ENCODE measurements around the gene ATIC. TPM values are rescaled to one million over a fixed set of nuclear protein-coding genes. Genes with fewer than 3 reads are reported as not detected.

The ATIC gene
- total and polyA plus RNA-seq, 2 donors from 2014 or later: 75.9 to 101 TPM

DNA sequence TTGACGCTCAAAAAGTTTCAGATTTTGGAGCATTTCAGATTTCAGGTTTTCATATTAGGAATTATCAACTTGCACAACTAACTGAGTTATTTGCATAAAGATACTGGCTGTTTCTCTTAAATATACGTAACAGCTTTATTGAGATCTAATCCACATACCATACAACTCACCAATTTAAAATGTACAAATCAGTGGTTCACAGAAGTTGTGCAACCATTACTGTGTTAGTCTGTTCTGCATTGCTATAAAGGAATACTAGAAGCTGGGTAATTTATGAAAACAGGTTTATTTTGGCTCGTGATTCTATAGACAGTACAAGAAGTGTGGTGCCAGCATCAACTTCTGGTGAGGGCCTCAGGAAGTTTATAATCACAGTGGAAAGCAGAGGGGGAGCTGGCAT, 8.2 kb downstream of the ATIC start:
- H3K9ac ChIP-seq (ENCODE audit: low read length in 3 of 3): no peak overlapping the region
- H3K4me1 ChIP-seq (ENCODE audit: control insufficient read depth in 2 of 3, insufficient read depth in 2 of 3, low read depth in 1 of 3, low read length in 3 of 3): peaks cover 0 to 3% (median 0%) of the 10 kb centered on the region in 3 donors
- H3K9me3 ChIP-seq (ENCODE audit: control insufficient read depth in 2 of 3, insufficient read depth in 1 of 3, low read length in 3 of 3): no peaks in the 10 kb centered on the region
- no peak for TF ChIP-seq CTCF (IDR thresholded peaks at IDR 0.05; ENCODE audit: borderline replicate concordance, extremely low read depth, insufficient read depth)
- H3K36me3 ChIP-seq (ENCODE audit: control insufficient read depth in 2 of 3, insufficient read depth in 3 of 3, low read length in 3 of 3): peaks cover 3 to 14% (median 4%) of the 10 kb centered on the region in 3 donors
- FAIRE-seq (no peak), DNase-seq (no peak)
- H3K4me3 ChIP-seq (ENCODE audit: low read length in 3 of 3): no peak overlapping the region
- no peaks in the 10 kb centered on the region for H3K27me3 ChIP-seq (ENCODE audit: control insufficient read depth, insufficient read depth, low read length)
- intact Hi-C loops (cut with DNase I): no loop called here
- H3K27ac ChIP-seq (ENCODE audit: low read depth in 2 of 2, low read length in 2 of 2): no peak overlapping the region

GRCh38 chr2:215320679-215321078, 8.8 kb downstream of the ATIC start:
- peaks cover 3 to 14% (median 4%) of the 10 kb centered on the region in 3 donors for H3K36me3 ChIP-seq (ENCODE audit: control insufficient read depth in 2 of 3, insufficient read depth in 3 of 3, low read length in 3 of 3)
- H3K27me3 ChIP-seq (ENCODE audit: control insufficient read depth, insufficient read depth, low read length): no peaks in the 10 kb centered on the region
- no peak for TF ChIP-seq CTCF (IDR thresholded peaks at IDR 0.05; ENCODE audit: borderline replicate concordance, extremely low read depth, insufficient read depth)
- peaks cover 0 to 3% (median 0%) of the 10 kb centered on the region in 3 donors for H3K4me1 ChIP-seq (ENCODE audit: control insufficient read depth in 2 of 3, insufficient read depth in 2 of 3, low read depth in 1 of 3, low read length in 3 of 3)
- DNase-seq (no peak), FAIRE-seq (no peak)
- H3K9me3 ChIP-seq (ENCODE audit: control insufficient read depth in 2 of 3, insufficient read depth in 1 of 3, low read length in 3 of 3): no peaks in the 10 kb centered on the region
- H3K27ac ChIP-seq (ENCODE audit: low read depth in 2 of 2, low read length in 2 of 2): no peak overlapping the region
- no peak overlapping the region for H3K9ac ChIP-seq (ENCODE audit: low read length in 3 of 3)
- intact Hi-C loops (cut with DNase I): no loop called here
- no peak overlapping the region for H3K4me3 ChIP-seq (ENCODE audit: low read length in 3 of 3)

- FAIRE-seq (no peak), DNase-seq (peak in 2 of 5 donors; percentile 35 to 44)
- Histone ChIP-seq H3K9ac (ENCODE audit: low read length in 3 of 3) (no peak overlapping the region), H3K27ac (ENCODE audit: low read depth in 2 of 2, low read length in 2 of 2) (no peak overlapping the region), H3K4me1 (ENCODE audit: control insufficient read depth in 2 of 3, insufficient read depth in 2 of 3, low read depth in 1 of 3, low read length in 3 of 3) (peaks cover 0 to 3% (median 3%) of the 10 kb centered on the region in 3 donors), H3K27me3 (ENCODE audit: control insufficient read depth, insufficient read depth, low read length) (no peaks in the 10 kb centered on the region), H3K4me3 (ENCODE audit: low read length in 3 of 3) (no peak overlapping the region), H3K36me3 (ENCODE audit: control insufficient read depth in 2 of 3, insufficient read depth in 3 of 3, low read length in 3 of 3) (peaks cover 10 to 26% (median 14%) of the 10 kb centered on the region in 3 donors), H3K9me3 (ENCODE audit: control insufficient read depth in 2 of 3, insufficient read depth in 1 of 3, low read length in 3 of 3) (no peaks in the 10 kb centered on the region)
- no peak for TF ChIP-seq CTCF (IDR thresholded peaks at IDR 0.05; ENCODE audit: borderline replicate concordance, extremely low read depth, insufficient read depth)
- intact Hi-C loops (cut with DNase I): no loop called here
Measured at GRCh38 chr2:215324811-215325210, 13.0 kb downstream of the ATIC start.

GRCh38 chr2:215328066-215328465, 16.2 kb downstream of the ATIC start:
- no peaks in the 10 kb centered on the region for H3K27me3 ChIP-seq (ENCODE audit: control insufficient read depth, insufficient read depth, low read length)
- no peak overlapping the region for H3K27ac ChIP-seq (ENCODE audit: low read depth in 2 of 2, low read length in 2 of 2)
- FAIRE-seq: no peak
- H3K9ac ChIP-seq (ENCODE audit: low read length in 3 of 3): no peak overlapping the region
- peaks cover 0 to 3% (median 3%) of the 10 kb centered on the region in 3 donors for H3K4me1 ChIP-seq (ENCODE audit: control insufficient read depth in 2 of 3, insufficient read depth in 2 of 3, low read depth in 1 of 3, low read length in 3 of 3)
- TF ChIP-seq CTCF (IDR thresholded peaks at IDR 0.05; ENCODE audit: borderline replicate concordance, extremely low read depth, insufficient read depth): no peak
- no peaks in the 10 kb centered on the region for H3K9me3 ChIP-seq (ENCODE audit: control insufficient read depth in 2 of 3, insufficient read depth in 1 of 3, low read length in 3 of 3)
- no peak overlapping the region for H3K4me3 ChIP-seq (ENCODE audit: low read length in 3 of 3)
- intact Hi-C loops (cut with DNase I): no loop called here
- peaks cover 9 to 21% (median 11%) of the 10 kb centered on the region in 3 donors for H3K36me3 ChIP-seq (ENCODE audit: control insufficient read depth in 2 of 3, insufficient read depth in 3 of 3, low read length in 3 of 3)
- no peak for DNase-seq

Data from kidney (tissue), 14 donors.